ENCODE results near the gene HSDL2.
"Not testable (repeated sequence)": the region's sequence is repeated elsewhere in the genome, so short reads cannot be mapped to it uniquely, and the experiment has no call there.

The HSDL2 gene

GRCh38 chr9:112384690-112385089 is 4.8 kb downstream of the HSDL2 start:
- Histone ChIP-seq H3K4me2 (ENCODE audit: low read depth, low read length, poor library complexity, severe bottlenecking) (peak overlapping the region; percentile 25), H3K4me1 (ENCODE audit: insufficient read depth, low read length, poor library complexity, severe bottlenecking) (peaks cover 34% of the 10 kb centered on the region), H2AFZ (ENCODE audit: low read length) (no peak overlapping the region), H3K9me2 (replicated peaks; ENCODE audit: low read depth, low read length) (no peaks in the 10 kb centered on the region), H3K36me3 (ENCODE audit: insufficient read depth, low read length) (no peaks in the 10 kb centered on the region), H4K20me1 (ENCODE audit: insufficient read depth, low read length, poor library complexity, severe bottlenecking) (no peaks in the 10 kb centered on the region), H3K27me3 (ENCODE audit: insufficient read depth, low read length, poor library complexity, severe bottlenecking) (no peaks in the 10 kb centered on the region), H3K79me2 (ENCODE audit: insufficient read depth, low read length) (peaks cover 24% of the 10 kb centered on the region), H3K9me3 (ENCODE audit: insufficient read depth, low read depth, low read length) (no peaks in the 10 kb centered on the region), H3K4me3 (ENCODE audit: low read length, poor library complexity, severe bottlenecking) (peak overlapping the region; percentile 4), H3K9ac (ENCODE audit: low read depth, low read length, poor library complexity, severe bottlenecking) (peak overlapping the region; percentile 25), H3F3A (ENCODE audit: low read depth) (no peaks in the 10 kb centered on the region; the same call in 1 of the 2 replicates)
- TF ChIP-seq CTCF (conservative IDR thresholded peaks at IDR 0.05; ENCODE audit: low read length) (no peak), EZH2phosphoT487 (IDR thresholded peaks at IDR 0.05; ENCODE audit: borderline replicate concordance) (no peak)

DNA sequence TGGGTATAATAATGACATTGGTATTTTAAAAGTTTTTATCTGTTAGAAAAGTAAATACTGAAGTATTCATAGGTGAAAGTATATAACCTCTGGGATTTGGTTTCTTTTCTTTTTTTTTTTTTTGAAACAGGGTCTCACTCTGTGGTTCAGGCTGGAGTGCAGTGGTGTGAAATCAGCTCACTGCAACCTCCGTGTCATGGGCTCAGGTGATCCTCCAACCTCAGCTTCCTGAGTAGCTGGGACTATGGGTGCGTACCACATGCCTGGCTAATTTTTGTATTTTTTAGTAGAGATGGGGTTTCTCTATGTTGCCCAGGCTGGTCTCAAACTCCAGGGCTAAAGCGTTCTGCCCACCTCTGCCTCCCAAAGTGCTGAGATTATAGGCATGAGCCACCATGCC is 7.2 kb downstream of the HSDL2 start:
- Histone ChIP-seq H3K9me2 (replicated peaks; ENCODE audit: low read depth, low read length) (no peaks in the 10 kb centered on the region), H3K79me2 (ENCODE audit: insufficient read depth, low read length) (peaks cover 10% of the 10 kb centered on the region; the same call in 1 of the 2 replicates), H3K36me3 (ENCODE audit: insufficient read depth, low read length) (no peaks in the 10 kb centered on the region), H3K4me2 (ENCODE audit: low read depth, low read length, poor library complexity, severe bottlenecking) (no peak overlapping the region), H2AFZ (ENCODE audit: low read length) (no peak overlapping the region), H3K9me3 (ENCODE audit: insufficient read depth, low read depth, low read length) (no peaks in the 10 kb centered on the region), H3K9ac (ENCODE audit: low read depth, low read length, poor library complexity, severe bottlenecking) (no peak overlapping the region), H3F3A (ENCODE audit: low read depth) (no peaks in the 10 kb centered on the region; the same call in 1 of the 2 replicates), H3K4me1 (ENCODE audit: insufficient read depth, low read length, poor library complexity, severe bottlenecking) (peaks cover 27% of the 10 kb centered on the region), H3K4me3 (ENCODE audit: low read length, poor library complexity, severe bottlenecking) (no peak overlapping the region), H4K20me1 (ENCODE audit: insufficient read depth, low read length, poor library complexity, severe bottlenecking) (no peaks in the 10 kb centered on the region), H3K27me3 (ENCODE audit: insufficient read depth, low read length, poor library complexity, severe bottlenecking) (no peaks in the 10 kb centered on the region)
- TF ChIP-seq CTCF (conservative IDR thresholded peaks at IDR 0.05; ENCODE audit: low read length) (no peak), EZH2phosphoT487 (IDR thresholded peaks at IDR 0.05; ENCODE audit: borderline replicate concordance) (no peak)

DNA sequence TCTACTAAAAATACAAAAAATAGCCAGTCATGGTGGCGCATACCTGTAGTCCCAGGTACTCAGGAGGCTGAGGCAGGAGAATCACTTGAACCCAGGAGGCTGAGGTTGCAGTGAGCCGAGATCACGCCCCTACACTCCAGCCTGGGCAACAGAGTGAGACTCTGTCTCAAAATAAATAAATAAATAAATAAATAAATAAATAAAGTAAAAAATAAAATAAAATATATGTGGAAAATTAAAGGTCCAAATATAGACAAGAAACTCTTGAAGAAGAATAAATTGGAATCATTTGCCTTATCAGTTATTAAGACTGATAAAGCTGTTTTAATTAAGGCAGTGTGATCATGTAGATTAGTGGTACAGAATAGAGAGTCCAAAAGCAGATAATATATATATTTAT is 10.0 kb downstream of the HSDL2 start:
- not testable (repeated sequence) for H2AFZ ChIP-seq (ENCODE audit: low read length); H3K79me2 ChIP-seq (ENCODE audit: insufficient read depth, low read length); H3K27me3 ChIP-seq (ENCODE audit: insufficient read depth, low read length, poor library complexity, severe bottlenecking); H3K9me2 ChIP-seq (replicated peaks; ENCODE audit: low read depth, low read length); H3K4me2 ChIP-seq (ENCODE audit: low read depth, low read length, poor library complexity, severe bottlenecking); H3K4me1 ChIP-seq (ENCODE audit: insufficient read depth, low read length, poor library complexity, severe bottlenecking); H3K9ac ChIP-seq (ENCODE audit: low read depth, low read length, poor library complexity, severe bottlenecking); H3K4me3 ChIP-seq (ENCODE audit: low read length, poor library complexity, severe bottlenecking); H3K36me3 ChIP-seq (ENCODE audit: insufficient read depth, low read length); H3K9me3 ChIP-seq (ENCODE audit: insufficient read depth, low read depth, low read length); H3F3A ChIP-seq (ENCODE audit: low read depth); H4K20me1 ChIP-seq (ENCODE audit: insufficient read depth, low read length, poor library complexity, severe bottlenecking)

- H3F3A ChIP-seq (ENCODE audit: low read depth); H3K9me3 ChIP-seq (ENCODE audit: insufficient read depth, low read depth, low read length); H3K79me2 ChIP-seq (ENCODE audit: insufficient read depth, low read length); H3K4me2 ChIP-seq (ENCODE audit: low read depth, low read length, poor library complexity, severe bottlenecking); H3K9ac ChIP-seq (ENCODE audit: low read depth, low read length, poor library complexity, severe bottlenecking); H2AFZ ChIP-seq (ENCODE audit: low read length); H3K36me3 ChIP-seq (ENCODE audit: insufficient read depth, low read length); H3K4me1 ChIP-seq (ENCODE audit: insufficient read depth, low read length, poor library complexity, severe bottlenecking); H4K20me1 ChIP-seq (ENCODE audit: insufficient read depth, low read length, poor library complexity, severe bottlenecking); H3K9me2 ChIP-seq (replicated peaks; ENCODE audit: low read depth, low read length); H3K4me3 ChIP-seq (ENCODE audit: low read length, poor library complexity, severe bottlenecking); H3K27me3 ChIP-seq (ENCODE audit: insufficient read depth, low read length, poor library complexity, severe bottlenecking): not testable (repeated sequence)
Measured at GRCh38 chr9:112391936-112392560, 12.1 kb downstream of the HSDL2 start.

DNA sequence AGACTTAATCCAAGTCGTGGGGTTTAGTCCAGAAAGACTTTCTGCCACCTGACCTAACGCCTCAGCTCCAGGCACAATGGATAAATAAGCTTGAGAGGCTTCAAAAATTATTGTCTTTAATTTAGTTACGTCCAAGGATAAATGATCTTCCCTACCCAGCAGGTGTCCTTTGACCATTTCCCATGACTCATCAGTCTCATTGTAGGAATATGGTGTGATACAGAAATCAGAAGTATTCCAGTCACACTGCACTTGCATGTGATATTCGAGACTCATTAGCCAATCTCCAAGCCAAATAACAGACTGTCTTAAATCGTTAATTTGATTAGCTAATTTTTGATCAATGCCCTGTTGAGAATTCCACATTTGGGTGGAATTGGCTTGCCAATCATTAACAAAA is 13.2 kb downstream of the HSDL2 start:
- not testable (repeated sequence) for H3K36me3 ChIP-seq (ENCODE audit: insufficient read depth, low read length); H3K79me2 ChIP-seq (ENCODE audit: insufficient read depth, low read length)

More for the DNA sequence above, 13.2 kb downstream of the HSDL2 start:
- H3K9me3 ChIP-seq (ENCODE audit: insufficient read depth, low read depth, low read length); H4K20me1 ChIP-seq (ENCODE audit: insufficient read depth, low read length, poor library complexity, severe bottlenecking); H3K4me3 ChIP-seq (ENCODE audit: low read length, poor library complexity, severe bottlenecking); H3K4me1 ChIP-seq (ENCODE audit: insufficient read depth, low read length, poor library complexity, severe bottlenecking); H3K27me3 ChIP-seq (ENCODE audit: insufficient read depth, low read length, poor library complexity, severe bottlenecking); H3F3A ChIP-seq (ENCODE audit: low read depth); H2AFZ ChIP-seq (ENCODE audit: low read length); H3K9me2 ChIP-seq (replicated peaks; ENCODE audit: low read depth, low read length); H3K9ac ChIP-seq (ENCODE audit: low read depth, low read length, poor library complexity, severe bottlenecking); H3K4me2 ChIP-seq (ENCODE audit: low read depth, low read length, poor library complexity, severe bottlenecking): not testable (repeated sequence)

All from Loucy (cell line).